22Rv1 (cell line): ENCODE measurements around the gene AFAP1L2.

ENCODE experiments used
- H3K27ac ChIP-seq: fragments of 450-650 bp; 2 replicates; pipeline ENCODE4 v1.5.1; 2017
- ZFX ChIP-seq: fragments of 450-650 bp; IDR thresholded peaks from 2 replicates; pipeline ENCODE4 v1.6.1; 2017; ENCODE audit warnings: antibody characterized with exemption, borderline replicate concordance
- TF ChIP-seq, protein P1 (sequence below): fragments of 450-650 bp; IDR thresholded peaks from 2 replicates; pipeline ENCODE4 v1.5.1; 2017; ENCODE audit warnings: mild to moderate bottlenecking

Gene AFAP1L2

DNA sequence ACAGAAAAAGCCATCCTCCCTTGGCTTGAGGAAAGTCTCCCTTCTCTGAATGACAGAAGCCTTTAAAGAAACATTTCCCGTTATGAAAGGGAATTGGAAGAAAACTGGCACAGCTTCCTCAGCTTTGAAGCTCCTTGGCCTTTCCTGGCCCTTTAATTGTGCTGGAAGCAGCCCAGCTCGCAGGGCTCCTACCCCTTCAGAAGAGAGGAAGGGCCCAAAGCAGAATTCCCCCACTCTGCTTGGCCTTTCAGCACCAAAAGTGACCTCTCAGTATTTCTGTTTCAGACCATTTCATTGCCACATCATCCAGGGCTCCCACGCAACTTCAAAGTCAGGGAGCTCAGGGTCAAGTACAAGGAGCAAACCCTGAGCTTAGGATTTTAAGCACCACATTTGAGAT lies 4.2 kb downstream of the AFAP1L2 start:
- no peak overlapping the region for H3K27ac ChIP-seq
- no peak for TF ChIP-seq ZFX
- TF ChIP-seq, protein P1, sequence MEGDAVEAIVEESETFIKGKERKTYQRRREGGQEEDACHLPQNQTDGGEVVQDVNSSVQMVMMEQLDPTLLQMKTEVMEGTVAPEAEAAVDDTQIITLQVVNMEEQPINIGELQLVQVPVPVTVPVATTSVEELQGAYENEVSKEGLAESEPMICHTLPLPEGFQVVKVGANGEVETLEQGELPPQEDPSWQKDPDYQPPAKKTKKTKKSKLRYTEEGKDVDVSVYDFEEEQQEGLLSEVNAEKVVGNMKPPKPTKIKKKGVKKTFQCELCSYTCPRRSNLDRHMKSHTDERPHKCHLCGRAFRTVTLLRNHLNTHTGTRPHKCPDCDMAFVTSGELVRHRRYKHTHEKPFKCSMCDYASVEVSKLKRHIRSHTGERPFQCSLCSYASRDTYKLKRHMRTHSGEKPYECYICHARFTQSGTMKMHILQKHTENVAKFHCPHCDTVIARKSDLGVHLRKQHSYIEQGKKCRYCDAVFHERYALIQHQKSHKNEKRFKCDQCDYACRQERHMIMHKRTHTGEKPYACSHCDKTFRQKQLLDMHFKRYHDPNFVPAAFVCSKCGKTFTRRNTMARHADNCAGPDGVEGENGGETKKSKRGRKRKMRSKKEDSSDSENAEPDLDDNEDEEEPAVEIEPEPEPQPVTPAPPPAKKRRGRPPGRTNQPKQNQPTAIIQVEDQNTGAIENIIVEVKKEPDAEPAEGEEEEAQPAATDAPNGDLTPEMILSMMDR, result no peak

DNA sequence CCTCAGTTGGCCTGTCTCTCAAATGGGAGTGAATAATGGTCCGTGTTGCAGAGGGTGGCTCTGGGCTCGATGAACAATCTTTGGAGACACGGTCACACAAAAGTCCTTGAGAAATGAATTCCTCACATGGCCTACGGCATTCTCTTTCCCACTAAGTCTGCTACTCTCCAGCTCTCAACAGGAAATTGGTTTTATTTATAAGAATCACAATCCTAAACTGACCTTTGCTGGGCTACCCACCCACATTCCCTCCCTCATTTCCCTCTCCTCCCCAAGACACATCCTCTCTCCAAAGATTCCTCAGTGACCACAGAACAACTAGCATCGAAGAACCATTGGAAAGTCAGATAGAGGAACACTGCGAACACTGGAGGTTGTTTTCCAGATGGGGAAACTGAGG lies 4.7 kb downstream of the AFAP1L2 start:
- no peak for TF ChIP-seq ZFX
- TF ChIP-seq, protein P1, result no peak
- no peak overlapping the region for H3K27ac ChIP-seq

DNA sequence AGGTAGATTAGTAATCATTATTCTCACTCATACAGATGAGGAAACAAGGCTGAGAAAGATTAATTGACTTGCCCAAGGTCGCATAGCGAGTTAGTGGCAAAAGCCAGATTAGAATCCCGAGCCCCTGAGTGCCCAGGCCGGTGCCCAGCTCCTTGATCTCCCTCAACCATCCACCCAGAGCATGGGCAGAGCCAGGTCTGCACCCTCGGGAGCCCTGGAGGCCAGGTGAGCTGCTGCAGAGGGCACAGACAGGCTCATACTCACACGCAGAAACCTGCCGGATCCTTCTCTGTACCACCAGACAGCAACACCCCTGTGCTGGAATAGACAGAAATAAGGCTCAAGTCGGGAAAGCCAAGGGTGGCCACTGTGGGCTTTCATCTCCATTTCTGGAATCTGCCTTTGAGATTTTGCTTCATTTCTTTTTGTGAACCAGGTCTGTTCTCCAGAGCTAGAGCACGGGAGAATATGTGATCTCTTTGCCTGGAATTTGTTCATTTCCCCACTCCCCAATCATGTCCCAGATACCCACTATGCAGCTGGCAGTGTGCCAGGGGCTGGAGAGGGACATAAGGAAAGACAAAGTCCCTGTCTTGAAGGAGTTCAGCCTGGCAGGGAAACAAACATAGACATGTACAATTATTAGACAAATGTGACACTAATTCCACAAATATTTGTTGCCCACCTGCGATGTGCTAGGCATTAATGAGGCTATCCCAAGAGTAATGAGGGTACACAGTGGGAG lies 5.5 kb downstream of the AFAP1L2 start:
- no peak overlapping the region for H3K27ac ChIP-seq
- TF ChIP-seq, protein P1, result no peak
- TF ChIP-seq ZFX, result no peak

DNA sequence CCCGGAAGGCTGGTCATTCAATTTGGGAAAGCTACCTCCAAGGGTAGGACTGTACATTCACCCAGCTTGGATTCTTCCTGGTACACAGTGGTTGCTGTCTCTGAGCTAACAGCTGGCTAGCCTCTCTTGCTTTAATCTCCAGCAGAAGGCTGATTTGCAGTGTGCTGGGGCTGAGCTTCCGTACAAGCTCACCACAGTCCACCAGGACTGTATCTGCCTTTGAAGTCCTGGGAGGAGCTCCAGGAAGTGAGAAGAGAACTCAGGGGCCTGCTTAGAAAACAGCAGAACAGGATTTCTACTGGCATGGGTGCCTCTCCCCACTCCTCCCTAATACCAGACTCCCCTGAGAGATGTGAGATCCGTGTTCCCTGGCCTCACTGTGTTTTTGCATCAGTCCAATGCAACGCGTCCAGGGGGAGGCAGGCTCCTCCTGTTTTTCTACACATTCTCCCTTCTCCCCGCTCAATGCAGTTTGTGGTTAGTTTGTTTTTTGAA lies 6.6 kb downstream of the AFAP1L2 start:
- TF ChIP-seq, protein P1, result no peak
- TF ChIP-seq ZFX, result no peak
- no peak overlapping the region for H3K27ac ChIP-seq

DNA sequence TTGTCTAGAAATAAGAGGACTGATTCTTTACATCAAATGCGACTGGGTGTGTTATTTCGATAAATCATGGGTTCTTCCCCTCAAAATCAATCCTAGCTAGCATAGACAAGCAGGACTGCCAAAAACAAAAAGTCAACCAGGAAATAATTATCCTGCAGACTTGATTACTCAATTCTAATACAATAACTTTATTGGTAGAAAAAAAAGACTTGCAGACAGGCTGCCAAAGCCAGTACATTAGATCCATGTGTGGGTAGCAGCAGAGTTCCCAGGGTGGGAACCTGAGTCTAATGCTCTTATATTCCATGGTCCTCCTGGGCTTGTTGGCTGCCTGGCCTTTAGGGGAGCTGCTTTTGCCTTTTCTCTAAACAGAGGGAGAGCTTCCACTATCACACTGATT lies 7.8 kb downstream of the AFAP1L2 start:
- TF ChIP-seq, protein P1, result no peak
- no peak for TF ChIP-seq ZFX
- H3K27ac ChIP-seq, result no peak overlapping the region

DNA sequence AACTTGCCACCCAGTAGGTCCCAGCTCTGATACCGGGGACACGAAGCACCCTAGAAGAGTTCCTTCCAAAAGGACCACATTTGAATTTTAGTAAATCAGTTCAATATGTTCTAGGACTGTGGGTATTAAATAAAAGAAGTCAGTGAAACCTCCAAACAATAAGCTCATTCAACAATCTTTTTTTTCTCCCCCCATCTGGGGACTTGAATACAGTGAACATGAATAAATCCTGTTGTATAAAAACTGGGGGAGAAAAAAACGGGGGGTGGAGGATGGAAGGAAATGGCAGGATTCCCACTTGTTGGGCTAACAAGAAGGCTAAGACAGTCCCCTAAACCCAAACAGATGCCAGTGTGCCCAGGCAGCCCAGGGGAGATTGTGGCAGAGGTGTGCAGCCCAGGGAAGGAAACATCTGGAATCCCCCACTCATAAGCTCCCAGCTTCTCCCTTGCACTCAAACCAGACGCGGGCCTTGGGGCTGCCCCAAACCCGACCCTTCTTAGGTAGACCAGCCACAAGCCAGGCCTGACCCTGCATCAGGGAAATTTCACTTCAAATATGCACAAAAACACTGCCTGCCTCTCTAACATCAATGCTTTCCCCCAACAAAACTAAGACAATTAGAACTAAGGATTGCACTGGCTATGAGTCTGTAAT lies 8.8 kb downstream of the AFAP1L2 start:
- no peak overlapping the region for H3K27ac ChIP-seq
- TF ChIP-seq, protein P1, result no peak
- no peak for TF ChIP-seq ZFX

DNA sequence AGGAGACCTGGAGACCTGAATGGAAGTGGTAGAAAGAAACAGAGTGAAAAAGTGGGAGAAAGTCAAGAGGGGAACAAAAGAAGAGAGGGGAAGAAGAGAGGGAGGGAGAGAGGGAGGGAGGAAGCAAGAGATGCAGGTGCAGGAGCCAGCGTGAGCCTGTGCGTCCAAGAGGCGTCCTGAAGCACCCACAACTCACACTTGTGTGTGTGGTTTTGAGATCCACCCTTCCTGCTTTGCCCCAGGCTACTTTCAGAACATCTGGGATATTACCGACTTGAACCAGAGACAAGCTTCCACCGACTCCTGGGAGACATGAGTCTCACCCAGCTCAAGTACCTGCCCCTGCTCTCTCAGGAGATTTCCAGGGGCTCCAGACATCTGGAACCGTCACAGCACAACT lies 9.8 kb downstream of the AFAP1L2 start:
- TF ChIP-seq, protein P1, result no peak
- no peak for TF ChIP-seq ZFX
- H3K27ac ChIP-seq, result no peak overlapping the region
